Endodermal cell (in vitro differentiated cells): ENCODE measurements around the gene PREP. TPM values are rescaled to one million over a fixed set of nuclear protein-coding genes. Genes with fewer than 3 reads are reported as not detected.

ENCODE experiments used
- DNase-seq: peaks from one replicate; pipeline ENCODE4 v3.0.0-alpha.2; 2017
- H3K27ac ChIP-seq: 2 replicates; pipeline ENCODE4 v1.5.1; 2013; ENCODE audit warnings: mild to moderate bottlenecking, low read depth, low read length, moderate library complexity
- H3K27me3 ChIP-seq: 2 replicates; pipeline ENCODE4 v1.6.1; 2013; ENCODE audit warnings: mild to moderate bottlenecking, low read length, moderate library complexity; ENCODE audit not compliant: insufficient read depth, control insufficient read depth, poor library complexity, severe bottlenecking
- H3K36me3 ChIP-seq: 2 replicates; pipeline ENCODE4 v1.7.0; 2013; ENCODE audit warnings: mild to moderate bottlenecking, low read length, moderate library complexity; ENCODE audit not compliant: control insufficient read depth, insufficient read depth
- H3K4me1 ChIP-seq: one replicate; pipeline ENCODE4 v1.7.0; 2013; ENCODE audit warnings: low read length; ENCODE audit not compliant: control insufficient read depth, insufficient read depth
- H3K4me3 ChIP-seq: 2 replicates; pipeline ENCODE4 v1.5.1; 2013; ENCODE audit warnings: mild to moderate bottlenecking, low read length, moderate library complexity
- H3K9ac ChIP-seq: 2 replicates; pipeline ENCODE4 v1.6.1; 2013; ENCODE audit warnings: mild to moderate bottlenecking, low read length, moderate library complexity; ENCODE audit not compliant: poor library complexity, severe bottlenecking; ENCODE audit errors: extremely low read depth
- H3K9me3 ChIP-seq: 2 replicates; pipeline ENCODE4 v1.6.1; 2013; ENCODE audit warnings: mild to moderate bottlenecking, low read length, moderate library complexity; ENCODE audit not compliant: control insufficient read depth
- H3K27ac Mint-ChIP-seq: 2 replicates; pipeline ENCODE4 v1.8.0; 2020; ENCODE audit warnings: mixed read lengths
- H3K27me3 Mint-ChIP-seq: 2 replicates; pipeline ENCODE4 v1.8.0; 2021; ENCODE audit warnings: mild to moderate bottlenecking, mixed read lengths; ENCODE audit not compliant: insufficient read depth
- H3K36me3 Mint-ChIP-seq: 2 replicates; pipeline ENCODE4 v1.8.0; 2020; ENCODE audit warnings: low read depth, mixed read lengths
- H3K4me1 Mint-ChIP-seq: 2 replicates; pipeline ENCODE4 v1.8.0; 2020; ENCODE audit warnings: mixed read lengths
- H3K4me3 Mint-ChIP-seq: 2 replicates; pipeline ENCODE4 v1.8.0; 2020; ENCODE audit warnings: mild to moderate bottlenecking, moderate library complexity, mixed read lengths
- H3K9me3 Mint-ChIP-seq: 2 replicates; pipeline ENCODE4 v1.8.0; 2020; ENCODE audit warnings: mild to moderate bottlenecking, mixed read lengths
- WGBS, 2 experiments: methylation state at CpG; one replicate each; pipeline versions ENCODE4 v1.1.5 to v1.1.7; 2013; ENCODE audit warnings: missing lambda C conversion rate in 2 of 2, mixed read lengths in 1 of 2; ENCODE audit not compliant: insufficient coverage in 1 of 2, insufficient read length in 1 of 2; 5-methylcytosine and 5-hydroxymethylcytosine counted together
- total RNA-seq, 2 donors: library from RNA; stranded (reverse); fragmentation: NEBNext Ultra II Directional in 1 of 2; extraction: Animal tissue kit (Norgen Biotek cat#: 25700) in 1 of 2; gene quantifications; 2 replicates in 1 of 2; 3 replicates in 1 of 2; pipeline ENCODE4 v1.2.1, GENCODE V29; 2021
- TF ChIP-seq, protein P1 (sequence below): fragments of 200-600 bp; sonication (generic); conservative IDR thresholded peaks from 2 replicates; pipeline ENCODE4 v1.5.0; 2021; ENCODE audit warnings: antibody characterized with exemption, mild to moderate bottlenecking

The PREP gene
- total RNA-seq, 2 donors from 2014 or later = 42.9 to 52.2 TPM

DNA sequence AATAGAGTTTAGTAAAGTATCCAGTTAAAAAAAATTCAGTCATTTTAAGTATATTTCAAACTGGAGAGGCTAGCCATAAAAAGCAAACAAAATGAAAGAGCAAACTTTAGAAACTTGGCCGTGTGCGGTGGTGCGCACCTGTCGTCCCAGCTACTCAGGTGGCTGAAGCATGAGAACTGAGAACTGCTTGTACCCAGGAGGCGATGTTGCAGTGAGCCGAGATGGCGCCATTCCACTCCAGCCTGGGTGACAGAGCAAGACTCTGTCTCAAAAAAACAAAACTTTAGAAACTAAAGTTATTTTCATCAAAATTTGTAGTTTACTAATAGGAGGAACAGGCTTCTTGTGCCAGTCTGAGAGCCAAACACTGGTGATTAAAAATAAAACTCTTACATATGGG is 122.8 kb downstream of the PREP start:
- no peak overlapping the region for H3K27ac Mint-ChIP-seq
- DNase-seq = no peak
- H3K27me3 Mint-ChIP-seq = no peaks in the 10 kb centered on the region
- H3K27me3 ChIP-seq = no peaks in the 10 kb centered on the region
- H3K4me3 ChIP-seq = no peak overlapping the region
- TF ChIP-seq, protein P1, sequence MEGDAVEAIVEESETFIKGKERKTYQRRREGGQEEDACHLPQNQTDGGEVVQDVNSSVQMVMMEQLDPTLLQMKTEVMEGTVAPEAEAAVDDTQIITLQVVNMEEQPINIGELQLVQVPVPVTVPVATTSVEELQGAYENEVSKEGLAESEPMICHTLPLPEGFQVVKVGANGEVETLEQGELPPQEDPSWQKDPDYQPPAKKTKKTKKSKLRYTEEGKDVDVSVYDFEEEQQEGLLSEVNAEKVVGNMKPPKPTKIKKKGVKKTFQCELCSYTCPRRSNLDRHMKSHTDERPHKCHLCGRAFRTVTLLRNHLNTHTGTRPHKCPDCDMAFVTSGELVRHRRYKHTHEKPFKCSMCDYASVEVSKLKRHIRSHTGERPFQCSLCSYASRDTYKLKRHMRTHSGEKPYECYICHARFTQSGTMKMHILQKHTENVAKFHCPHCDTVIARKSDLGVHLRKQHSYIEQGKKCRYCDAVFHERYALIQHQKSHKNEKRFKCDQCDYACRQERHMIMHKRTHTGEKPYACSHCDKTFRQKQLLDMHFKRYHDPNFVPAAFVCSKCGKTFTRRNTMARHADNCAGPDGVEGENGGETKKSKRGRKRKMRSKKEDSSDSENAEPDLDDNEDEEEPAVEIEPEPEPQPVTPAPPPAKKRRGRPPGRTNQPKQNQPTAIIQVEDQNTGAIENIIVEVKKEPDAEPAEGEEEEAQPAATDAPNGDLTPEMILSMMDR = no peak
- peaks cover 51% of the 10 kb centered on the region for H3K36me3 Mint-ChIP-seq
- H3K9me3 Mint-ChIP-seq = no peaks in the 10 kb centered on the region
- H3K4me1 ChIP-seq = no peaks in the 10 kb centered on the region
- 96 to 99% methylated on average over 7 of the region's 7 CpGs for WGBS, 2 experiments
- peaks cover 4% of the 10 kb centered on the region for H3K4me1 Mint-ChIP-seq
- no peak overlapping the region for H3K9ac ChIP-seq
- H3K4me3 Mint-ChIP-seq = no peak overlapping the region
- no peak overlapping the region for H3K27ac ChIP-seq
- H3K9me3 ChIP-seq = no peaks in the 10 kb centered on the region
- peaks cover 53% of the 10 kb centered on the region for H3K36me3 ChIP-seq

DNA sequence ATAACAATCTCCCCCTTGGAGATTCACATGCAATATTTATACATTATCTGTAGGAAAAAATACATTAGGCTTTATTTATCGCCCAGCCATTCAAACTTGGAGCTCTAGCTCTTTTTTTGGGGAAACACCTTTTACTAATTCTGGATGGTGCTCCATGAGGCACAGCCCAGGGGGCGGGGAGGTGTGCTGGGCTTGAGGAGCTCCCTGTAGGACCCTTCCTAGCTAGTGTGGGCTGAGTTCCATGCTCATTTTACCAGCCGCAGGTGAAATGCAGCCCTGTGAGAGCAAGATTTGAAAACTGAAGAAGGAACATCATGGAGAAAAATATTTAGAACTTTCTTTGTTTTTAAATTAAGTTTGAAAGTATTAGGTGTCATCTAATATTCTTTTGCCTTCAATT is 123.4 kb downstream of the PREP start:
- no peak for DNase-seq
- Mint-ChIP-seq H3K4me1 (peaks cover 4% of the 10 kb centered on the region), H3K36me3 (peaks cover 55% of the 10 kb centered on the region), H3K9me3 (no peaks in the 10 kb centered on the region), H3K4me3 (no peak overlapping the region), H3K27me3 (no peaks in the 10 kb centered on the region), H3K27ac (no peak overlapping the region)
- H3K36me3 ChIP-seq = peaks cover 53% of the 10 kb centered on the region
- WGBS, 2 experiments = 88 to 92% methylated on average over 2 to 3 of the region's 3 CpGs
- no peaks in the 10 kb centered on the region for H3K9me3 ChIP-seq
- TF ChIP-seq, protein P1 = no peak
- no peak overlapping the region for H3K4me3 ChIP-seq
- no peak overlapping the region for H3K9ac ChIP-seq
- H3K4me1 ChIP-seq = no peaks in the 10 kb centered on the region
- no peaks in the 10 kb centered on the region for H3K27me3 ChIP-seq
- no peak overlapping the region for H3K27ac ChIP-seq

DNA sequence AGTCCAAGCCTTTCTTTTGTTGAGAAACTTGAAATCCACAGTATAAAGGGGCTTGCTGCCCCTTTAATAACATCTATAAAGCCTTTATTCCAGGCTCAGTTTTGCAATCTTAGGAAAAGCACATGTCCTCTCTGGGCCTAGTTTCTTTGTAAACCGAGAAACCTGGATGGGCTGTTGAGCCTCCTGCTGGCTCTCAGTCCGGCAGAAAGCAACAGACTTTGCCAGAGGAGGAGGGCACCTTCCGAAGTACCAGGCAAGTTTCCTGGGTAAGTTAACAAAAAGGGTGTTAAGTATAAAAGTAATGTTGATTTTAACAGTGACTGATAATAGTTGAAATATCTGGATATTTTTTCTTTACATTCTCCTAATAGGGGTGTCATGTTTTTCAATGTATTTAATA is 124.1 kb downstream of the PREP start:
- TF ChIP-seq, protein P1 = no peak
- no peak overlapping the region for H3K4me3 ChIP-seq
- no peaks in the 10 kb centered on the region for H3K9me3 ChIP-seq
- H3K4me1 ChIP-seq = no peaks in the 10 kb centered on the region
- Mint-ChIP-seq H3K27ac (no peak overlapping the region), H3K36me3 (peaks cover 55% of the 10 kb centered on the region), H3K4me1 (peaks cover 6% of the 10 kb centered on the region), H3K9me3 (no peaks in the 10 kb centered on the region), H3K4me3 (no peak overlapping the region), H3K27me3 (no peaks in the 10 kb centered on the region)
- no peaks in the 10 kb centered on the region for H3K27me3 ChIP-seq
- H3K36me3 ChIP-seq = peaks cover 53% of the 10 kb centered on the region
- WGBS, 2 experiments = 93 to 94% methylated on average over 3 of the region's 3 CpGs
- H3K9ac ChIP-seq = no peak overlapping the region
- no peak overlapping the region for H3K27ac ChIP-seq
- no peak for DNase-seq
